GM10248 (cell line): Measurements from ENCODE around the gene DLGAP1.

Source experiments
- CTCF ChIA-PET: fragments of 300-600 bp; sonication (Branson Sonifier 250); formaldehyde crosslinking; extraction: SDS; loops from one replicate; lab custom pipeline; 2021; ENCODE audit warnings: antibody characterized with exemption; lab: Yijun Ruan, JAX
- POLR2A ChIA-PET: fragments of 350-650 bp; sonication (Branson Sonifier 250); formaldehyde crosslinking; extraction: SDS; loops from one replicate; lab custom pipeline; 2020; ENCODE audit warnings: antibody characterized with exemption; lab: Yijun Ruan, JAX
- DNase-seq: peaks from one replicate; pipeline ENCODE4 v3.0.0; 2012; ENCODE audit errors: extremely low spot score
- TF ChIP-seq, protein P1 (sequence below): IDR thresholded peaks from 2 replicates; pipeline ENCODE4 v1.5.1; 2012; ENCODE audit warnings: mild to moderate bottlenecking, low read depth; ENCODE audit errors: extremely low read depth, missing control alignments, control extremely low read depth

The DLGAP1 gene

GRCh38 chr18:3906116-3906750, 548.9 kb downstream of the DLGAP1 start:
- TF ChIP-seq, protein P1, sequence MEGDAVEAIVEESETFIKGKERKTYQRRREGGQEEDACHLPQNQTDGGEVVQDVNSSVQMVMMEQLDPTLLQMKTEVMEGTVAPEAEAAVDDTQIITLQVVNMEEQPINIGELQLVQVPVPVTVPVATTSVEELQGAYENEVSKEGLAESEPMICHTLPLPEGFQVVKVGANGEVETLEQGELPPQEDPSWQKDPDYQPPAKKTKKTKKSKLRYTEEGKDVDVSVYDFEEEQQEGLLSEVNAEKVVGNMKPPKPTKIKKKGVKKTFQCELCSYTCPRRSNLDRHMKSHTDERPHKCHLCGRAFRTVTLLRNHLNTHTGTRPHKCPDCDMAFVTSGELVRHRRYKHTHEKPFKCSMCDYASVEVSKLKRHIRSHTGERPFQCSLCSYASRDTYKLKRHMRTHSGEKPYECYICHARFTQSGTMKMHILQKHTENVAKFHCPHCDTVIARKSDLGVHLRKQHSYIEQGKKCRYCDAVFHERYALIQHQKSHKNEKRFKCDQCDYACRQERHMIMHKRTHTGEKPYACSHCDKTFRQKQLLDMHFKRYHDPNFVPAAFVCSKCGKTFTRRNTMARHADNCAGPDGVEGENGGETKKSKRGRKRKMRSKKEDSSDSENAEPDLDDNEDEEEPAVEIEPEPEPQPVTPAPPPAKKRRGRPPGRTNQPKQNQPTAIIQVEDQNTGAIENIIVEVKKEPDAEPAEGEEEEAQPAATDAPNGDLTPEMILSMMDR = no peak
- POLR2A ChIA-PET = no interaction called here
- CTCF ChIA-PET = interaction anchor here (1.0 to 1.5 kb wide), 2 partner anchors 14 to 52 kb away, joined by 3 read pairs; no protein-coding TSS in a partner anchor
- DNase-seq = peak; percentile 27

GRCh38 chr18:3903337-3903736, 551.8 kb downstream of the DLGAP1 start:
- ChIA-PET CTCF (interaction anchor here (1.2 kb wide), 1 partner anchor 10 kb away, joined by 3 read pairs; no protein-coding TSS in a partner anchor), POLR2A (no interaction called here)
- DNase-seq = no peak
- TF ChIP-seq, protein P1 = no peak

DNA sequence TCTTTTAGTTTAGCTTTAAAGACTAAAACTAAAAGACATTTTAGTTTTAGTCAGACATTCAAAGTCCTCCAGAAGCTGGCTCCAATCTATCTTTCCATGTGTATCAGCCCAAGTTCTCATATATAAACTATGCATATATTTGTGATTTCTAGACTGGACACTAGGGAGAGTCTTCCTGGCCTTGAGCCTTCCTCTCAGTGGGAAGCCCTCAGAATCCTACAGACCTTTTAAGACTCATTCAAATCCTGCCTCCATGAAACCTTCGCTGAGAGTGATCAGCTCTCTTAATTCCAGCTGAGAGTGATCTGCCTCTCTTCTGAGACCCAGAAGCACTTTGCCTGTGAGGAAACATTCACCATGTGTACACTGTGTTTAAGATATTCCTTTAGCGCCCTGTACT, 552.4 kb downstream of the DLGAP1 start:
- ChIA-PET CTCF (interaction anchor here (1.2 to 1.5 kb wide), 2 partner anchors 10 to 92 kb away, joined by 3 read pairs; no protein-coding TSS in a partner anchor), POLR2A (no interaction called here)
- TF ChIP-seq, protein P1 = no peak
- DNase-seq = no peak

DNA sequence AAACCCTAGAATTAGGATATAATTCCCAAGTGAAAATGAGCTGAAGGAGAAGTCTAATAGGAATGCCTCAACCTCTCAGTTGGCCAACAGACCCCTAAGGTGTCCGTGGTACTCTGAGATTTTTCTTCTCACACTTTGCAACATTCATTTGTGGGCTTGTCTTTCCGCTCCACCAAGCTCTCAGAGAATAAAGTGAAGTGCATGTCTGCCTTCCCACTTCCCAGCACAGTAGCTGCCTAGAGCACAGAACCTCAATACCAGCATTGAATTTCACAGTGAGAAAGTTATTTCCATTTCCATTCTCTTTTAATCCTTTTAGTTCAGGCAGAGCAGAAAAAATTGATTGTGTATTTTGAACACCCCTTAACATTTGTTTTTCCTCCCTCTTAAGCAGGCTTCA, 553.3 kb downstream of the DLGAP1 start:
- no peak for DNase-seq
- CTCF ChIA-PET = interaction anchor here (1.5 to 2.3 kb wide), 2 partner anchors 43 to 93 kb away, joined by 3 to 5 read pairs; no protein-coding TSS in a partner anchor
- TF ChIP-seq, protein P1 = no peak
- POLR2A ChIA-PET = no interaction called here

DNA sequence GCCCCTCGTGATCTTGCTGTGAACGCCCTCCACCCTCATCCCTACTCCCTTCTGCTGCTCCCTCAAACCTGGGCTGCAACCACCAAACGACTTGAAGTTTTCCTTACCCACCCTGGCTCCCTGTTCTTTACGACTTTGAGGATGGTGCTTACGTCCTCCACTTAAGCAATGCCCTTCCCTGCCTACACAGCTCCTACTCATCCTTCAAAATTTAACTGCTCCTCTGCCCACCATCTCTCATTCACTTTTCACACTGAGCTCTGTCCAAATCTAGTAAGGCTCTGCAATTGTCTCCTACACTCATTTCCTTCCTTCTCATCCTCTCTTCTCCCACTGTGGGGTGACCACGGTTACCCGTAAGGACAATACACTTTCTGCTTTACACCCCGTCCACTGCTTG, 554.1 kb downstream of the DLGAP1 start:
- TF ChIP-seq, protein P1 = no peak
- ChIA-PET POLR2A (no interaction called here), CTCF (interaction anchor here (2.3 kb wide), 1 partner anchor 42 kb away, joined by 5 read pairs; no protein-coding TSS in a partner anchor)
- no peak for DNase-seq

- ChIA-PET POLR2A (no interaction called here), CTCF (interaction anchor here (1.0 to 2.3 kb wide), 2 partner anchors 24 to 41 kb away, joined by 3 to 5 read pairs; no protein-coding TSS in a partner anchor)
- TF ChIP-seq, protein P1 = no peak
- DNase-seq = no peak
These were observed 554.8 kb downstream of the DLGAP1 start for GRCh38 chr18:3900327-3900726.
